ENCODE data around the gene NNT.

DNA sequence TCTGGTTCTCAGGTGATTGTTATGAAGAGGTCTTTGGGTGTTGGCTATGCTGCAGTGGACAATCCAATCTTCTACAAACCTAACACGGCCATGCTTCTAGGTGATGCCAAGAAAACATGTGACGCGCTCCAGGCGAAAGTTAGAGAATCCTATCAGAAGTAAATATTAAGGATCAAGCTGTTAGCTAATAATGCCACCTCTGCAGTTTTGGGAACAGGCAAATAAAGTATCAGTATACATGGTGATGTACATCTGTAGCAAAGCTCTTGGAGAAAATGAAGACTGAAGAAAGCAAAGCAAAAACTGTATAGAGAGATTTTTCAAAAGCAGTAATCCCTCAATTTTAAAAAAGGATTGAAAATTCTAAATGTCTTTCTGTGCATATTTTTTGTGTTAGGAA, 101.3 kb downstream of the NNT start:
- TF ChIP-seq, protein P1, sequence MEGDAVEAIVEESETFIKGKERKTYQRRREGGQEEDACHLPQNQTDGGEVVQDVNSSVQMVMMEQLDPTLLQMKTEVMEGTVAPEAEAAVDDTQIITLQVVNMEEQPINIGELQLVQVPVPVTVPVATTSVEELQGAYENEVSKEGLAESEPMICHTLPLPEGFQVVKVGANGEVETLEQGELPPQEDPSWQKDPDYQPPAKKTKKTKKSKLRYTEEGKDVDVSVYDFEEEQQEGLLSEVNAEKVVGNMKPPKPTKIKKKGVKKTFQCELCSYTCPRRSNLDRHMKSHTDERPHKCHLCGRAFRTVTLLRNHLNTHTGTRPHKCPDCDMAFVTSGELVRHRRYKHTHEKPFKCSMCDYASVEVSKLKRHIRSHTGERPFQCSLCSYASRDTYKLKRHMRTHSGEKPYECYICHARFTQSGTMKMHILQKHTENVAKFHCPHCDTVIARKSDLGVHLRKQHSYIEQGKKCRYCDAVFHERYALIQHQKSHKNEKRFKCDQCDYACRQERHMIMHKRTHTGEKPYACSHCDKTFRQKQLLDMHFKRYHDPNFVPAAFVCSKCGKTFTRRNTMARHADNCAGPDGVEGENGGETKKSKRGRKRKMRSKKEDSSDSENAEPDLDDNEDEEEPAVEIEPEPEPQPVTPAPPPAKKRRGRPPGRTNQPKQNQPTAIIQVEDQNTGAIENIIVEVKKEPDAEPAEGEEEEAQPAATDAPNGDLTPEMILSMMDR (IDR thresholded peaks at IDR 0.05; ENCODE audit: low read depth, low read length), result no peak
- TF ChIP-seq POLR2A (IDR thresholded peaks at IDR 0.05; ENCODE audit: extremely low read depth, insufficient read length), result no peak

Data from NB4 (cell line).